Measurements from ENCODE around the gene AKAP17A.

GRCh38 chrX:1558761-1559468 lies 32.5 kb upstream of the AKAP17A start:
- no peak for TF ChIP-seq CTCF (conservative IDR thresholded peaks at IDR 0.05)
- no peak for TF ChIP-seq ZFX (IDR thresholded peaks at IDR 0.05)
